Parathyroid adenoma (tissue), 2 donors: ENCODE measurements around the gene DNAJB9.

ENCODE experiments used
- H2AFZ ChIP-seq: fragments of 300-600 bp; sonication (generic); one replicate; pipeline ENCODE4 v1.7.0; 2017; ENCODE audit warnings: antibody characterized with exemption, mild to moderate bottlenecking
- H3K27ac ChIP-seq: fragments of 300-600 bp; sonication (generic); one replicate; pipeline ENCODE4 v1.7.0; 2017
- H3K27me3 ChIP-seq: fragments of 300-600 bp; sonication (generic); one replicate; pipeline ENCODE4 v1.7.0; 2017; ENCODE audit warnings: low read length; ENCODE audit not compliant: control insufficient read depth, insufficient read depth
- H3K36me3 ChIP-seq: fragments of 300-600 bp; sonication (generic); one replicate; pipeline ENCODE4 v1.7.0; 2017; ENCODE audit warnings: low read length; ENCODE audit not compliant: control insufficient read depth, insufficient read depth
- H3K4me1 ChIP-seq: fragments of 300-600 bp; sonication (generic); one replicate; pipeline ENCODE4 v1.7.0; 2017; ENCODE audit warnings: control low read depth
- H3K4me2 ChIP-seq: fragments of 300-600 bp; sonication (generic); one replicate; pipeline ENCODE4 v1.7.0; 2017; ENCODE audit warnings: low read length
- H3K4me3 ChIP-seq: fragments of 300-600 bp; sonication (generic); one replicate; pipeline ENCODE4 v1.7.0; 2017; ENCODE audit warnings: low read depth, low read length
- H3K79me2 ChIP-seq: fragments of 300-600 bp; sonication (generic); one replicate; pipeline ENCODE4 v1.7.0; 2017; ENCODE audit warnings: control low read depth
- H3K9ac ChIP-seq: fragments of 300-600 bp; sonication (generic); one replicate; pipeline ENCODE4 v1.7.0; 2017; ENCODE audit warnings: mild to moderate bottlenecking
- H3K9me3 ChIP-seq: fragments of 300-600 bp; sonication (generic); one replicate; pipeline ENCODE4 v1.7.0; 2017; ENCODE audit warnings: low read length; ENCODE audit not compliant: control insufficient read depth
- TF ChIP-seq, protein P1 (sequence below): fragments of 300-600 bp; sonication (generic); IDR thresholded peaks from one replicate; pipeline ENCODE4 v1.7.0; 2017; ENCODE audit warnings: antibody characterized with exemption, mild to moderate bottlenecking
- donor health status: primary hyperparathyroidism.

Gene DNAJB9

DNA sequence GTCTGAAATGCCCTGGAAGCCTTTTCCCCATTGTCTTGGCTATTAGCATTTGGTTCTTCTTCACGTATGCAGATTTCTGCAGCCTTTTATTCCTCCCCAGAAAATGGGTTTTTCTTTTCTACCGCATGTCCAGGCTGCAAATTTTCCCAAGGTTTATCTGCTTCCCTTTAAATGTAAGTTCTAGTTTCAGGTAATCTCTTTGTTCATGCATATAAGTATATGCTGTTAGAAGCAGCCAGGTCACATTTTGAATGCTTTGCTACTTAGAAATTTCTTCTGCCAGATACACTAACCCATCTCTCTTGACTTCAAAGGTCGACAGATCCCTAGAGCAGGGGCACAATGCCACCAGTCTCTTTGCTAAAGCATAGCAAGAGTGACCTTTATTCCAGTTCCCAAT is 12.5 kb upstream of the DNAJB9 start:
- H3K27me3 ChIP-seq = no peaks in the 10 kb centered on the region
- H2AFZ ChIP-seq = no peak overlapping the region
- H3K4me2 ChIP-seq = no peak overlapping the region
- no peaks in the 10 kb centered on the region for H3K9me3 ChIP-seq
- no peak overlapping the region for H3K4me3 ChIP-seq
- no peak overlapping the region for H3K9ac ChIP-seq
- TF ChIP-seq, protein P1, sequence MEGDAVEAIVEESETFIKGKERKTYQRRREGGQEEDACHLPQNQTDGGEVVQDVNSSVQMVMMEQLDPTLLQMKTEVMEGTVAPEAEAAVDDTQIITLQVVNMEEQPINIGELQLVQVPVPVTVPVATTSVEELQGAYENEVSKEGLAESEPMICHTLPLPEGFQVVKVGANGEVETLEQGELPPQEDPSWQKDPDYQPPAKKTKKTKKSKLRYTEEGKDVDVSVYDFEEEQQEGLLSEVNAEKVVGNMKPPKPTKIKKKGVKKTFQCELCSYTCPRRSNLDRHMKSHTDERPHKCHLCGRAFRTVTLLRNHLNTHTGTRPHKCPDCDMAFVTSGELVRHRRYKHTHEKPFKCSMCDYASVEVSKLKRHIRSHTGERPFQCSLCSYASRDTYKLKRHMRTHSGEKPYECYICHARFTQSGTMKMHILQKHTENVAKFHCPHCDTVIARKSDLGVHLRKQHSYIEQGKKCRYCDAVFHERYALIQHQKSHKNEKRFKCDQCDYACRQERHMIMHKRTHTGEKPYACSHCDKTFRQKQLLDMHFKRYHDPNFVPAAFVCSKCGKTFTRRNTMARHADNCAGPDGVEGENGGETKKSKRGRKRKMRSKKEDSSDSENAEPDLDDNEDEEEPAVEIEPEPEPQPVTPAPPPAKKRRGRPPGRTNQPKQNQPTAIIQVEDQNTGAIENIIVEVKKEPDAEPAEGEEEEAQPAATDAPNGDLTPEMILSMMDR = no peak
- H3K79me2 ChIP-seq = peaks cover 17% of the 10 kb centered on the region
- no peaks in the 10 kb centered on the region for H3K36me3 ChIP-seq
- no peaks in the 10 kb centered on the region for H3K4me1 ChIP-seq
- no peak overlapping the region for H3K27ac ChIP-seq

DNA sequence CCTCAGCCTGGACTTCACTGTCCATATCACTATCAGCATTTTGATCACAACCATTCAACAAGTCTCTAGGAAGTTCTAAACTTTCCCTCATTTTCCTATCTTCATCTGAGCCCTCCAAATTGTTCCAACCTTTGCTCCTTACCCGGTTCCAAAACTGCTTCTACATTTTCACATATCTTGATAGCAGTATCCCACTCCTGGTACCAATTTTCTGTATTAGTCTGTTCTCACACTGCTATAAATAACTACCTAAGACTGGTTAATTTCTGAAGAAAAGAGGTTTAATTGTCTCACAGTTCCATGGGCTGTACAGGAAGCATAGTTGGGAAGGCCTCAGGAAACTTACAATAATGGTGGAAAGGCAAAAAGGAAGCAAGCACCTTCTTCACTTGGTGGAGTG is 12.1 kb upstream of the DNAJB9 start:
- no peak overlapping the region for H3K27ac ChIP-seq
- H3K4me3 ChIP-seq = no peak overlapping the region
- H3K9ac ChIP-seq = no peak overlapping the region
- H3K36me3 ChIP-seq = no peaks in the 10 kb centered on the region
- H3K4me1 ChIP-seq = no peaks in the 10 kb centered on the region
- TF ChIP-seq, protein P1 = no peak
- H3K4me2 ChIP-seq = no peak overlapping the region
- H3K79me2 ChIP-seq = peaks cover 17% of the 10 kb centered on the region
- H3K9me3 ChIP-seq = no peaks in the 10 kb centered on the region
- H3K27me3 ChIP-seq = no peaks in the 10 kb centered on the region
- no peak overlapping the region for H2AFZ ChIP-seq

DNA sequence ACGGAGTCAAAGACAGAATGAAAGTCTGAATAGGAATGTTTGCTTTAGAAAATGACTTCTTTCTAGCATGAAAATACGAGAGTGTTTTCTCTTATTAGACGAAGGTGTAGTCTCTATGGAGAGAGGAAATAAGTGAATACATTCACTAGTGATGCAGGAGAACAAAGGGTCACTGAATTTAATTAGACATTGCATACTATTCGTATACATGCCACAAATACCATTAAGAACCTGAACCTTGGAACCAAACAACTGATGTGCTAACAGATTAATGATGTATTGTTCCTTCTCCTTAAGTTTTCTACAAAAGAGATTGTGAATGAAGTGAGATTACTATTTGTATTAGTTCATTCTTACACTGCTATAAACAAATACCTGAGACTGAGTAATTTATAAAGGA is 10.4 kb upstream of the DNAJB9 start:
- H3K36me3 ChIP-seq = no peaks in the 10 kb centered on the region
- H3K4me1 ChIP-seq = no peaks in the 10 kb centered on the region
- peaks cover 17% of the 10 kb centered on the region for H3K79me2 ChIP-seq
- H3K27ac ChIP-seq = no peak overlapping the region
- H2AFZ ChIP-seq = no peak overlapping the region
- H3K9ac ChIP-seq = no peak overlapping the region
- H3K27me3 ChIP-seq = no peaks in the 10 kb centered on the region
- no peak overlapping the region for H3K4me2 ChIP-seq
- TF ChIP-seq, protein P1 = no peak
- no peak overlapping the region for H3K4me3 ChIP-seq
- no peaks in the 10 kb centered on the region for H3K9me3 ChIP-seq

DNA sequence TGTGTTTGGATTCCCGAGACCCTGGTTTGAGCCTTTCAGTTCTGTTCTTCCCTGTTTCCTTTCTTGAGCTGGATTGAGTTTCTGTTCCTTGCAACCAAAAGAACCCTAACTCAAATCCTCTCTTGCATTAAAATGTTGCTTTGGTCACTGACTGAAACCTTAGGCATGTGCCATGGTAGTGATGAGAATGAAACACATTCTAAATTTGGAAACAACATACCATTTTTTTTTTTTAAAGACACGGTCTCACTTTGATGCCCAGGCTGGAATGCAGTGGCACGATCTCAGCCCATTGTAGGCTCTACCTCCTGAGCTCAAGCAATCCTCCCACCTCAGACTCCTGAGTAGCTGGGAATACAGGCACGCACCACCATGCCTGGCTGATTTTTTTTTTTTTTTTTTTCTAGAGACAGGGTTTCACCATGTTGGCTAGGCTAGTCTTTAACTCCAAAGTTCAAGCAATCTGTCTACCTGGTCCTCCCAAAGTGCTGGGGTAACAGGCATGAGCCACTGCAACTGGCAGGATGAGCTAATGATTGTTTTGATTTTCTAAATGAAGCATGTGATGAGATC is 8.5 kb upstream of the DNAJB9 start:
- TF ChIP-seq, protein P1 = no peak

DNA sequence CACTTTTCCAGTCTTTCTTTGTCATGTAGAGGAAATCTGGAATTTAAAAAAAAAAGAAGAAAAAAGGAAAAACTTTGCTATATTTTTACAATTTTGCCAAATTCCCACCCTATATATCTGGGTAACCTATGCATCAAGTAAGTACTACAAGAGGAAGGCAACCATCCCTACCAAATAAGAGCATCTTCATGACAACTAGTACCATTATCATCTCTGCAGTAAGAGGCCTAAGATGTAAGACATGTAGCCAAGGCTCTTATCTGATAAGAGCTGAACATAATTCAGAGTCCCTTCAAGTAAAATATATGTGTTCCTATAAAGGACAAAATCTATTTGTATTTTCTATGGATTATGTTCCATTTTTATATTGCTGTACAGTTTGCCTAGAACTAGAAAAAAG is 3.7 kb upstream of the DNAJB9 start:
- no peak overlapping the region for H3K4me3 ChIP-seq
- peaks cover 15% of the 10 kb centered on the region for H3K79me2 ChIP-seq
- no peaks in the 10 kb centered on the region for H3K4me1 ChIP-seq
- no peaks in the 10 kb centered on the region for H3K27me3 ChIP-seq
- no peaks in the 10 kb centered on the region for H3K9me3 ChIP-seq
- TF ChIP-seq, protein P1 = no peak
- no peak overlapping the region for H3K9ac ChIP-seq
- H3K36me3 ChIP-seq = no peaks in the 10 kb centered on the region
- H3K4me2 ChIP-seq = no peak overlapping the region
- no peak overlapping the region for H2AFZ ChIP-seq
- no peak overlapping the region for H3K27ac ChIP-seq

More for the DNA sequence above, 8.5 kb upstream of the DNAJB9 start:
- Histone ChIP-seq H3K4me3 (no peak overlapping the region), H3K36me3 (no peaks in the 10 kb centered on the region), H3K79me2 (peaks cover 13% of the 10 kb centered on the region), H3K9me3 (no peaks in the 10 kb centered on the region), H3K9ac (no peak overlapping the region), H3K27ac (no peak overlapping the region), H3K4me1 (no peaks in the 10 kb centered on the region), H3K27me3 (no peaks in the 10 kb centered on the region), H2AFZ (no peak overlapping the region), H3K4me2 (no peak overlapping the region)
